ENCODE measurements around the gene ATXN7L2. TPM values are rescaled to one million over a fixed set of nuclear protein-coding genes. Genes with fewer than 3 reads are reported as not detected.
"Not testable (repeated sequence)": the region's sequence is repeated elsewhere in the genome, so short reads cannot be mapped to it uniquely, and the experiment has no call there.

ATXN7L2 gene
- total and polyA plus RNA-seq, 2 experiments from 2014 or later, result 6.6 to 9.3 TPM

- no peaks in the 10 kb centered on the region for H3K36me3 ChIP-seq (replicated peaks; ENCODE audit: insufficient read depth, low read depth)
- no peak overlapping the region for H3K4me2 ChIP-seq
- H3K27me3 ChIP-seq, result peaks cover 93% of the 10 kb centered on the region
- H3K4me3 ChIP-seq, result no peak overlapping the region
- H3K9me3 ChIP-seq (ENCODE audit: low read depth), result no peaks in the 10 kb centered on the region
- H3K27ac ChIP-seq, result no peak overlapping the region
- H4K20me1 ChIP-seq (ENCODE audit: insufficient read depth, poor library complexity, severe bottlenecking), result no peaks in the 10 kb centered on the region
- 80% methylated on average over 1 of the region's 1 CpG for WGBS (ENCODE audit: low lambda C conversion rate, missing lambda C conversion rate)
- H3K79me2 ChIP-seq, result no peaks in the 10 kb centered on the region
- TF ChIP-seq EZH2phosphoT487 (IDR thresholded peaks at IDR 0.05; ENCODE audit: low read depth, severe bottlenecking, unreplicated experiment) (no peak), CTCF (IDR thresholded peaks at IDR 0.05; ENCODE audit: poor library complexity) (no peak), EZH2 (IDR thresholded peaks at IDR 0.05; ENCODE audit: borderline replicate concordance) (no peak)
- H3K4me1 ChIP-seq (ENCODE audit: insufficient read depth), result peaks cover 4% of the 10 kb centered on the region
- no peak overlapping the region for H2AFZ ChIP-seq
- DNase-seq (ENCODE audit: low spot score), result no peak
- H3K9me2 ChIP-seq (replicated peaks; ENCODE audit: insufficient read depth), result no peaks in the 10 kb centered on the region
These were observed 15.6 kb upstream of the ATXN7L2 start for GRCh38 chr1:109468061-109468460.

DNA sequence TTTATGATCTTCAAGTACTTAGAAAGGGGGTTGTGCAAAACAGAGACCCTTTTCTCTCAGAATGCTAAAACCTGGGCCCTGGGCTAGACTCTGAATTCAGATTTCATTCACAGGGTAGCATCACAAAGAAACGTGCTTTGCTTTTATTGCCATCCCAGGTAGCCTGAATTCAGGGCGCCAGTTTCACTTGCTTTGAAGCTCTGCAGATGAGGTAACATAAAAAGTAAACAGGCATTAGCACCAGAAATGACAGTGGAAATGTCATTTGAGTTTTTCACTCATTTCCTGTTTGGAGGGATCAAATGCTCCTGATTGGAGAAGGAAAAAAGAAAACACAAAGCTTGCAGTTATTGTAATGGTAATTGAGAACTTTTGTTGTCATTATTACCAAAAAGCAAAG lies 14.8 kb upstream of the ATXN7L2 start:
- Histone ChIP-seq H3K4me2 (no peak overlapping the region), H3K27me3 (peaks cover 85% of the 10 kb centered on the region), H3K79me2 (no peaks in the 10 kb centered on the region), H3K27ac (no peak overlapping the region), H3K9me2 (replicated peaks; ENCODE audit: insufficient read depth) (no peaks in the 10 kb centered on the region), H3K4me1 (ENCODE audit: insufficient read depth) (peaks cover 4% of the 10 kb centered on the region), H3K9me3 (ENCODE audit: low read depth) (no peaks in the 10 kb centered on the region), H2AFZ (no peak overlapping the region), H3K4me3 (no peak overlapping the region), H3K36me3 (replicated peaks; ENCODE audit: insufficient read depth, low read depth) (no peaks in the 10 kb centered on the region), H4K20me1 (ENCODE audit: insufficient read depth, poor library complexity, severe bottlenecking) (no peaks in the 10 kb centered on the region)
- 23% methylated on average over 2 of the region's 2 CpGs for WGBS (ENCODE audit: low lambda C conversion rate, missing lambda C conversion rate)
- TF ChIP-seq EZH2phosphoT487 (IDR thresholded peaks at IDR 0.05; ENCODE audit: low read depth, severe bottlenecking, unreplicated experiment) (no peak), EZH2 (IDR thresholded peaks at IDR 0.05; ENCODE audit: borderline replicate concordance) (no peak), CTCF (IDR thresholded peaks at IDR 0.05; ENCODE audit: poor library complexity) (no peak)
- DNase-seq (ENCODE audit: low spot score), result no peak

- Histone ChIP-seq H4K20me1 (ENCODE audit: insufficient read depth, poor library complexity, severe bottlenecking) (no peaks in the 10 kb centered on the region), H3K27ac (no peak overlapping the region), H3K4me2 (no peak overlapping the region), H3K4me1 (ENCODE audit: insufficient read depth) (peaks cover 4% of the 10 kb centered on the region), H3K79me2 (no peaks in the 10 kb centered on the region), H3K9me3 (ENCODE audit: low read depth) (no peaks in the 10 kb centered on the region), H3K36me3 (replicated peaks; ENCODE audit: insufficient read depth, low read depth) (no peaks in the 10 kb centered on the region), H3K9me2 (replicated peaks; ENCODE audit: insufficient read depth) (no peaks in the 10 kb centered on the region), H3K4me3 (no peak overlapping the region), H2AFZ (no peak overlapping the region), H3K27me3 (peaks cover 76% of the 10 kb centered on the region)
- TF ChIP-seq CTCF (IDR thresholded peaks at IDR 0.05; ENCODE audit: poor library complexity) (no peak), EZH2 (IDR thresholded peaks at IDR 0.05; ENCODE audit: borderline replicate concordance) (no peak), EZH2phosphoT487 (IDR thresholded peaks at IDR 0.05; ENCODE audit: low read depth, severe bottlenecking, unreplicated experiment) (no peak)
- DNase-seq (ENCODE audit: low spot score), result no peak
- WGBS (ENCODE audit: low lambda C conversion rate, missing lambda C conversion rate), result 61% methylated on average over 6 of the region's 6 CpGs
These were observed 13.5 kb upstream of the ATXN7L2 start for GRCh38 chr1:109470245-109470644.

DNA sequence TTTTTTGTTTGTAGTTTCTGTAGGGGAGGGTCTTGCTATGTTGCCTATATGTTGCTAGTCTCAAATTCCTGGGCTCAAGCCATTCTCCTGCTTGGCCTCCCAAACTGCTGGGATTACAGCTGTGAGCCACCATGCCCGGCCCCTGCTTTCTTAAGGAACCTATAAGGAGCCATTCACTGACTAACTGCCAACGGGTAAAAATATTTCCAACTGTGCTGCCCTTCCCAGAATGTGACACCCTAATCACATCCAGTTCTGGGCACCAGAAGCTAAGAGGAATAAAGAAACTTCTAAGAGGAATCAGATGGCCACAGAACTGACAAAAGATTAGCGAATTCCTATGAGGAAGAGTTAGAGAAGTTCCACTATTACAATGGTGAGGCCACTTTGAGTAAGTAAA lies 10.9 kb upstream of the ATXN7L2 start:
- DNase-seq (ENCODE audit: low spot score), result no peak
- Histone ChIP-seq H3K79me2 (no peaks in the 10 kb centered on the region), H3K27me3 (peaks cover 54% of the 10 kb centered on the region), H3K9me2 (replicated peaks; ENCODE audit: insufficient read depth) (no peaks in the 10 kb centered on the region), H3K4me2 (no peak overlapping the region), H3K4me3 (no peak overlapping the region), H3K36me3 (replicated peaks; ENCODE audit: insufficient read depth, low read depth) (no peaks in the 10 kb centered on the region), H4K20me1 (ENCODE audit: insufficient read depth, poor library complexity, severe bottlenecking) (no peaks in the 10 kb centered on the region), H2AFZ (no peak overlapping the region), H3K4me1 (ENCODE audit: insufficient read depth) (no peaks in the 10 kb centered on the region), H3K9me3 (ENCODE audit: low read depth) (no peaks in the 10 kb centered on the region), H3K27ac (no peak overlapping the region)
- TF ChIP-seq EZH2phosphoT487 (IDR thresholded peaks at IDR 0.05; ENCODE audit: low read depth, severe bottlenecking, unreplicated experiment) (no peak), CTCF (IDR thresholded peaks at IDR 0.05; ENCODE audit: poor library complexity) (no peak), EZH2 (IDR thresholded peaks at IDR 0.05; ENCODE audit: borderline replicate concordance) (no peak)
- WGBS (ENCODE audit: low lambda C conversion rate, missing lambda C conversion rate), result 57% methylated on average over 3 of the region's 3 CpGs

- not testable (repeated sequence) for H4K20me1 ChIP-seq (ENCODE audit: insufficient read depth, poor library complexity, severe bottlenecking); H3K9me2 ChIP-seq (replicated peaks; ENCODE audit: insufficient read depth); H3K27ac ChIP-seq; H2AFZ ChIP-seq; H3K9me3 ChIP-seq (ENCODE audit: low read depth); DNase-seq (ENCODE audit: low spot score); H3K36me3 ChIP-seq (replicated peaks; ENCODE audit: insufficient read depth, low read depth); H3K4me1 ChIP-seq (ENCODE audit: insufficient read depth); H3K4me2 ChIP-seq; H3K79me2 ChIP-seq; H3K4me3 ChIP-seq
- peaks cover 47% of the 10 kb centered on the region for H3K27me3 ChIP-seq
- WGBS (ENCODE audit: low lambda C conversion rate, missing lambda C conversion rate), result 83% methylated on average over 12 of the region's 12 CpGs
These were observed 10.2 kb upstream of the ATXN7L2 start for GRCh38 chr1:109473284-109474057.

Measured in hepatocyte (in vitro differentiated cells).